ENCODE data around the gene ITM2C.

The ITM2C gene

DNA sequence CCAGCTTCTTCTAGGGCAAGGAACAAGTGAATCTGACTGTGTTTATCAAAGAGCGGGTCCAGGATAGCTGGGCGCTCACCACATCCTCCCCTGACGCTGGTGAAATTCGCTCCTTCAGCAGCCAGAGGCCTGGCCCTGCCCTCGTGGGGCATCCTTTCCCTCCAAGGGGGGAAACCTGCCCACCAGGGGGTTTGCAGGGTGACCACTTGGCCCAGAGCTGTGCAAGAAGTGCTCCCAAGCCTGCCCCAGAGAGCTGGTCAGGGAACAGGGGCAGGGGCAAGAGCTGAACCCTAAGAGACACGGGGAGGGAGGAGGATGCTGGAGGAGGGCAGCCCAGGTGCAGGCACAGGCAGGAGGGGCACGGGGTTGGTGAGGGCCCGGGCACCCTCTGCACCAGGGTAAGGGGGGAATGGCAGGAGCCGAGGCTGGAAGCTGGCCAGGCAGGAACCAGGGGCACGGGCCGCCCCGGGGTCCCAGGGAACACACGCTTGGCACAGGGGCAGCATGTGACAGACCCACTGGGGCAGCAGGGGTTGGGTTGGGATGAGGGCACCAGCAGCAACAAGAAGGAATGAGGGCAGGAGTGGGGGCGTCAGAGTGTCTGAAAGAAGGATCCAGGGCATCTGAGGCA, 63.1 kb downstream of the ITM2C start:
- DNase-seq (ENCODE audit: low read depth) = no peak
